Activated CD4-positive, alpha-beta memory T cell treated with anti-CD3 and anti-CD28 coated beads, Interleukin-2, amount 10 ng/mL, durations not matched to agents 7 days and 5 days (primary cell): ENCODE measurements around the gene ZNF575. TPM values are rescaled to one million over a fixed set of nuclear protein-coding genes. Genes with fewer than 3 reads are reported as not detected.

Experiments
- CTCF ChIA-PET: fragments of 350-600 bp; sonication (Branson Sonifier 250); formaldehyde crosslinking; loops from one replicate; lab custom pipeline; 2021; ENCODE audit warnings: antibody characterized with exemption, inconsistent platforms; lab: Charles Lee
- POLR2A ChIA-PET: fragments of 350-600 bp; sonication (Branson Sonifier 250); formaldehyde crosslinking; loops from one replicate; lab custom pipeline; 2021; ENCODE audit warnings: antibody characterized with exemption; lab: Charles Lee
- DNase-seq: peaks from one replicate; pipeline ENCODE4 v3.0.0-alpha.2; 2020
- H3K27ac Mint-ChIP-seq: one replicate; pipeline ENCODE4 v1.8.0; 2021; ENCODE audit warnings: mild to moderate bottlenecking, mixed read lengths
- H3K27me3 Mint-ChIP-seq: one replicate; pipeline ENCODE4 v1.8.0; 2021; ENCODE audit warnings: mixed read lengths
- H3K36me3 Mint-ChIP-seq: one replicate; pipeline ENCODE4 v1.8.0; 2021; ENCODE audit warnings: low read depth, mixed read lengths
- H3K4me1 Mint-ChIP-seq: one replicate; pipeline ENCODE4 v1.8.0; 2021; ENCODE audit warnings: mixed read lengths
- H3K4me3 Mint-ChIP-seq: one replicate; pipeline ENCODE4 v1.8.0; 2021; ENCODE audit warnings: mild to moderate bottlenecking, mixed read lengths
- H3K9me3 Mint-ChIP-seq: one replicate; pipeline ENCODE4 v1.8.0; 2021; ENCODE audit warnings: mixed read lengths
- total RNA-seq, 2 experiments: library from RNA; stranded (reverse); gene quantifications; one replicate each; pipeline ENCODE4 v1.2.3, GENCODE V29; 2021

Gene ZNF575
- total RNA-seq, 2 experiments from 2014 or later: 4.1 to 4.8 TPM

- POLR2A ChIA-PET: no interaction called here
- CTCF ChIA-PET: interaction anchor here (0.7 to 2.2 kb wide), 2 partner anchors 13 to 46 kb away, joined by 3 to 8 read pairs; partner anchors contain the start of gene IRGQ
- no peak overlapping the region for H3K4me3 Mint-ChIP-seq
Measured at GRCh38 chr19:43548706-43549105, 15.7 kb downstream of the ZNF575 start.

GRCh38 chr19:43551399-43552197 is 18.6 kb downstream of the ZNF575 start:
- Mint-ChIP-seq H3K27me3 (no peaks in the 10 kb centered on the region), H3K9me3 (no peaks in the 10 kb centered on the region), H3K36me3 (peaks cover 26% of the 10 kb centered on the region), H3K4me1 (peaks cover 8% of the 10 kb centered on the region), H3K27ac (no peak overlapping the region), H3K4me3 (no peak overlapping the region)
- CTCF ChIA-PET: interaction anchor here (0.6 to 14.8 kb wide), 2 partner anchors 10 to 44 kb away, joined by 3 to 208 read pairs; partner anchors contain the start of genes IRGQ and ZNF576
- no peak for DNase-seq
- POLR2A ChIA-PET: no interaction called here

More at GRCh38 chr19:43548706-43549105, 15.7 kb downstream of the ZNF575 start:
- Mint-ChIP-seq H3K27me3 (no peaks in the 10 kb centered on the region), H3K36me3 (peaks cover 32% of the 10 kb centered on the region), H3K4me1 (no peaks in the 10 kb centered on the region), H3K9me3 (no peaks in the 10 kb centered on the region), H3K27ac (no peak overlapping the region)
- DNase-seq: no peak

DNA sequence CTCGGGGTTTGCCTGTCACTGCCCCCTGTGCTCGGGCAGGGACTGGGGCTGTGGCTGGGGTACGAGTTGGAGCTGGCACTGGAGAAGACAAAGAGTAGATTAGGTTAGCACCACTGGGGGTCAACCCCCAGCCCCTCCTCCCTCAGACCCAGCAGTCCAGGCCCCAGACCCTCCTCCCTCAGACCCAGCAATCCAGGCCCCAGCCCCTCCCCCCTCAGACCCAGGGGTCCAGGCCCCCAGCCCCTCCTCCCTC is 19.1 kb downstream of the ZNF575 start:
- no peaks in the 10 kb centered on the region for H3K27me3 Mint-ChIP-seq
- no peak for DNase-seq
- H3K36me3 Mint-ChIP-seq: peaks cover 26% of the 10 kb centered on the region
- peaks cover 8% of the 10 kb centered on the region for H3K4me1 Mint-ChIP-seq
- ChIA-PET CTCF (interaction anchor here (0.6 to 14.8 kb wide), 2 partner anchors 10 to 44 kb away, joined by 3 to 208 read pairs; partner anchors contain the start of genes IRGQ and ZNF576), POLR2A (no interaction called here)
- no peak overlapping the region for H3K27ac Mint-ChIP-seq
- H3K4me3 Mint-ChIP-seq: no peak overlapping the region
- no peaks in the 10 kb centered on the region for H3K9me3 Mint-ChIP-seq

DNA sequence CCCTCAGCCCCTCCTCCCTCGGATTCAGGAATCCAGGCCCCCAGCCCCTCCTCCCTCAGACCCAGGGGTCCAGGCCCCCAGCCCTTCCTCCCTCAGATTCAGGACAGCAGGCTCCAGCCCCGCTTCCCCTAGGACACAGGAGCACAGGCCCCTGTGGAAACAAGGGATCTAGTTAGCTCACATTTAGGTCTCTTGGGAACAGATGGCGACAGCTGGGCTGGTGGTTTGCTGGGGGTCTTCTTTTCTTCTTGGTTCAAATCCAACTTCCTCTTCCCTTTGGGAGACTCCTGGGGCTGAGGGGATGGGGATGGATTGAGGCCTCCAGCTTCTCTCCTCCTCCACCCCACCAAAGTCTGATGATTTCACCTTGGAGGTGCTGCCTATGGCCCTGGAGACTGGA is 19.6 kb downstream of the ZNF575 start:
- no peak for DNase-seq
- H3K4me1 Mint-ChIP-seq: peaks cover 8% of the 10 kb centered on the region
- H3K4me3 Mint-ChIP-seq: no peak overlapping the region
- ChIA-PET CTCF (interaction anchor here (3.5 to 14.8 kb wide), 2 partner anchors 24 to 43 kb away, joined by 19 to 208 read pairs; partner anchors contain the start of genes IRGQ and ZNF576), POLR2A (interaction anchor here (1.9 kb wide), 1 partner anchor 43 kb away, joined by 6 read pairs; the partner anchor contains the start of gene IRGQ)
- H3K36me3 Mint-ChIP-seq: peaks cover 26% of the 10 kb centered on the region
- no peaks in the 10 kb centered on the region for H3K27me3 Mint-ChIP-seq
- H3K27ac Mint-ChIP-seq: no peak overlapping the region
- no peaks in the 10 kb centered on the region for H3K9me3 Mint-ChIP-seq

DNA sequence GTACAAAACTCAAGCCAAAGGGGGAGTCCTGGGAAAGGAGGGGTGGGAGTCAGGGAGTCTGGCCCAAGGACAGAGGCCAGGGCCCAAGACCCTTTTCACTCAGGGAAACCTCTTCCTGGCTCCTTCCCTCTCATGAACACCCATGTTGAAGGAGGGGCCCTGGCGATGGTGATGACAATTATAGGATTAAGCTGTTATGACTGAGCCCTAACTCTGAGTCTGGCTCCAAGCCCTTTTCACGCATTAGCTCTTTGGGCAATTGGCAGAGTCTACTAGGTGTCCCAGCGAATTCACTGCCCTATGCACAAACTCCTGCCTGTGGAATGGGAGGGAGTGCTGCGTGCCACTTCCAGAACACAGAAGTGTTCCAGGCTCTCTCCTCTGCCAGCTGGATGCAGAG is 20.7 kb downstream of the ZNF575 start:
- ChIA-PET CTCF (interaction anchor here (2.9 to 14.8 kb wide), 3 partner anchors 21 to 42 kb away, joined by 19 to 208 read pairs (median 22); partner anchors contain the start of genes IRGQ, PINLYP, XRCC1 and ZNF576), POLR2A (interaction anchor here (1.2 to 1.9 kb wide), 2 partner anchors 20 to 42 kb away, joined by 3 to 6 read pairs; partner anchors contain the start of genes IRGQ and ZNF575)
- H3K4me1 Mint-ChIP-seq: peaks cover 8% of the 10 kb centered on the region
- DNase-seq: no peak
- H3K4me3 Mint-ChIP-seq: no peak overlapping the region
- peaks cover 28% of the 10 kb centered on the region for H3K36me3 Mint-ChIP-seq
- no peaks in the 10 kb centered on the region for H3K27me3 Mint-ChIP-seq
- no peaks in the 10 kb centered on the region for H3K9me3 Mint-ChIP-seq
- H3K27ac Mint-ChIP-seq: no peak overlapping the region

DNA sequence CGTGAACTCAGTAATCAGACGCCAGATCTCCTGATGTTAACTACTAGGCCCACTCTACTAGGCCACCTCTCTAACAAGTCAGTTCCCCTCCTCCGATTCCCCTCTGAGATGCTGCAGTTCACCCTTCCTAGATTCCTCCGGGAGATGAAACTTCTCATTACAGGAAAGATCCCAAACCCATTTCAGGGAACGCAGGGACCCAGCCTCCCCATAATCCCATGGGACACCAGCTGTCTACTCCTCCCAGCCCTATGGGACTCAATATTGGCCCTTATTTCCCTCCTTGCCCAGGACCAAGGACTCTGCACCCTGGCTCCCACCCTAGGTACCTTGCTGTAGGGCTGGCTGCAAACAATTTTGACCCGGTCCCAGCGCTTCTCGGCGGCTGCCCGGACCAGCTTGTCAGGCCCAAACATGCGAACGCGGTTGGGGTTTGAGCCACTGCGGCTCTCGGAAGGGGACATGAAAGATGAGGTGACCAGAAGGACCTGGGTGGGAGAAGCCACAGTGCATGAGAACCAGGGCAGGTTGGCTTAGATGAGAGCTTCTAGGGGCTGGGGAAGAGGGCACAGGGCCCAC is 21.4 kb downstream of the ZNF575 start:
- H3K4me1 Mint-ChIP-seq: peaks cover 8% of the 10 kb centered on the region
- CTCF ChIA-PET: interaction anchor here (0.9 to 14.8 kb wide), 28 partner anchors 9 to 192 kb away, joined by 3 to 208 read pairs (median 6); partner anchors contain the start of genes IRGQ, PINLYP, XRCC1 and ZNF428
- H3K36me3 Mint-ChIP-seq: peaks cover 29% of the 10 kb centered on the region
- DNase-seq: no peak
- no peaks in the 10 kb centered on the region for H3K27me3 Mint-ChIP-seq
- no peaks in the 10 kb centered on the region for H3K9me3 Mint-ChIP-seq
- no peak overlapping the region for H3K4me3 Mint-ChIP-seq
- H3K27ac Mint-ChIP-seq: no peak overlapping the region
- POLR2A ChIA-PET: interaction anchor here (0.8 to 2.2 kb wide), 10 partner anchors 11 to 201 kb away, joined by 3 to 20 read pairs (median 4); partner anchors contain the start of genes IRGQ, PINLYP, SMG9 and XRCC1

DNA sequence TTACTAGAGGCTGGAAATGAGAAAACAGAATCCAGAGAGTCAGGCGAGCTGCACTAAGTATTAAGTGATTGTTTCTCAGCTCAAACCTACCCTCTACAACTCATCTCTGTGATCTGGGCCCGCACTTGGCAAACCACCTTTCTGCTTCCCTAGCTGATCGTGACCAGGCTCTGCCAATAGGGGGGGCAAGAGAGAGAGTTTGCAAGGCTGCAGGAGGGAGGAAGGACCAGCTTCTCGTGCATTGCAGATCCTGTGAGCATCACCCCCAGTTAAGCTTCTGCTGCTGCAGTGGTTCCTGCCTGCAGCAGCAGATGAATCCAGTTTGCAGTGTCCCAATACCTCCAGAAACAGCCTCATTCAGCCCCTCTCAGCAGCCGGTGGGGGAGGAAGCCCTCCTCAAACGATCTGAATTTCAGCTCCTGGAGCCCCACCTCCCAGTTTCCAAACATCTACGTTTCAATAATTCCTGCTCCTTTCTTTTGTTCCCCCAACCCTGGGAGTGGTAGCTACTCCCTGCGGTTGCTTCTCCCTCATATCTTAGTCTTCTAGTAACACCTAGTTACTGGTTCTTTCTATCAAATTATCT is 22.3 kb downstream of the ZNF575 start:
- POLR2A ChIA-PET: interaction anchor here (0.8 to 2.4 kb wide), 11 partner anchors 12 to 200 kb away, joined by 3 to 20 read pairs (median 5); partner anchors contain the start of genes IRGQ, PINLYP, SMG9 and XRCC1
- Mint-ChIP-seq H3K4me1 (peaks cover 10% of the 10 kb centered on the region), H3K27me3 (no peaks in the 10 kb centered on the region), H3K27ac (peak overlapping the region; percentile 1), H3K4me3 (no peak overlapping the region), H3K9me3 (no peaks in the 10 kb centered on the region), H3K36me3 (peaks cover 27% of the 10 kb centered on the region)
- DNase-seq: peak; percentile 86
- CTCF ChIA-PET: interaction anchor here (0.5 to 14.8 kb wide), 34 partner anchors 8 to 191 kb away, joined by 3 to 208 read pairs (median 5); partner anchors contain the start of genes IRGQ, PHLDB3, PINLYP and XRCC1

GRCh38 chr19:43560687-43561086 is 27.7 kb downstream of the ZNF575 start:
- Mint-ChIP-seq H3K4me1 (peaks cover 42% of the 10 kb centered on the region), H3K27ac (peak overlapping the region; percentile 99), H3K4me3 (no peak overlapping the region), H3K9me3 (no peaks in the 10 kb centered on the region), H3K27me3 (no peaks in the 10 kb centered on the region), H3K36me3 (peaks cover 35% of the 10 kb centered on the region)
- CTCF ChIA-PET: interaction anchor here (1.0 to 14.8 kb wide), 2 partner anchors 35 to 114 kb away, joined by 3 to 208 read pairs; partner anchors contain the start of genes IRGQ and ZNF576
- POLR2A ChIA-PET: interaction anchor here (1.1 kb wide), 1 partner anchor 14 kb away, joined by 3 read pairs; no protein-coding TSS in a partner anchor
- DNase-seq: no peak

GRCh38 chr19:43561139-43561970 is 28.4 kb downstream of the ZNF575 start:
- no peak for DNase-seq
- Mint-ChIP-seq H3K4me3 (no peak overlapping the region), H3K36me3 (peaks cover 35% of the 10 kb centered on the region), H3K27ac (peak overlapping the region; percentile 99), H3K4me1 (peaks cover 42% of the 10 kb centered on the region), H3K27me3 (no peaks in the 10 kb centered on the region), H3K9me3 (no peaks in the 10 kb centered on the region)
- CTCF ChIA-PET: interaction anchor here (0.6 to 14.8 kb wide), 5 partner anchors 9 to 114 kb away, joined by 3 to 208 read pairs (median 3); partner anchors contain the start of genes IRGQ and ZNF576
- POLR2A ChIA-PET: interaction anchor here (1.1 to 1.7 kb wide), 3 partner anchors 13 to 34 kb away, joined by 3 to 11 read pairs (median 3); no protein-coding TSS in a partner anchor

- ChIA-PET CTCF (interaction anchor here (0.7 to 14.8 kb wide), 2 partner anchors 10 to 34 kb away, joined by 3 to 208 read pairs; partner anchors contain the start of genes IRGQ and ZNF576), POLR2A (interaction anchor here (1.1 to 2.3 kb wide), 5 partner anchors 9 to 33 kb away, joined by 3 to 11 read pairs (median 4); partner anchors contain the start of genes PINLYP, XRCC1 and ZNF575)
- no peak for DNase-seq
- Mint-ChIP-seq H3K27ac (peak overlapping the region; percentile 99), H3K36me3 (peaks cover 35% of the 10 kb centered on the region), H3K4me1 (peaks cover 45% of the 10 kb centered on the region), H3K27me3 (no peaks in the 10 kb centered on the region), H3K4me3 (peak overlapping the region; percentile 54), H3K9me3 (no peaks in the 10 kb centered on the region)
Measured at GRCh38 chr19:43562226-43562697, 29.3 kb downstream of the ZNF575 start.

- peak; percentile 85 for DNase-seq
- POLR2A ChIA-PET: interaction anchor here (0.6 to 2.3 kb wide), 7 partner anchors 9 to 191 kb away, joined by 3 to 11 read pairs (median 4); partner anchors contain the start of genes PINLYP, XRCC1, ZNF575 and ZNF576
- no peaks in the 10 kb centered on the region for H3K9me3 Mint-ChIP-seq
- peaks cover 45% of the 10 kb centered on the region for H3K4me1 Mint-ChIP-seq
- peak overlapping the region; percentile 54 for H3K4me3 Mint-ChIP-seq
- H3K27me3 Mint-ChIP-seq: no peaks in the 10 kb centered on the region
- H3K27ac Mint-ChIP-seq: peak overlapping the region; percentile 99
- H3K36me3 Mint-ChIP-seq: peaks cover 35% of the 10 kb centered on the region
- CTCF ChIA-PET: interaction anchor here (1.4 to 14.8 kb wide), 2 partner anchors 7 to 33 kb away, joined by 8 to 208 read pairs; partner anchors contain the start of genes IRGQ and ZNF576
Measured at GRCh38 chr19:43562698-43563241, 29.8 kb downstream of the ZNF575 start.
